SW 1271 (cell line): ENCODE measurements around the gene NCL.
"Not testable (repeated sequence)": the region's sequence is repeated elsewhere in the genome, so short reads cannot be mapped to it uniquely, and the experiment has no call there.

Experiments
- DNase-seq, 2 experiments: peaks; one replicate each; lab custom pipeline; 2025; lab: John Stamatoyannopoulos, UW

NCL gene

GRCh38 chr2:231430437-231430836 is 33.8 kb downstream of the NCL start:
- DNase-seq = not testable (repeated sequence)

- DNase-seq = no peak
These were observed 34.4 kb downstream of the NCL start for GRCh38 chr2:231429901-231430300.

GRCh38 chr2:231429152-231429551 is 35.1 kb downstream of the NCL start:
- no peak for DNase-seq

GRCh38 chr2:231427116-231427515 is 37.2 kb downstream of the NCL start:
- no peak for DNase-seq

GRCh38 chr2:231425811-231426703 is 38.2 kb downstream of the NCL start:
- DNase-seq = no peak

GRCh38 chr2:231425291-231425810 is 38.9 kb downstream of the NCL start:
- no peak for DNase-seq

GRCh38 chr2:231423176-231423575 is 41.1 kb downstream of the NCL start:
- no peak for DNase-seq

- DNase-seq = no peak
These were observed 42.2 kb downstream of the NCL start for GRCh38 chr2:231422056-231422455.

GRCh38 chr2:231421051-231421580 is 43.2 kb downstream of the NCL start:
- DNase-seq = no peak

GRCh38 chr2:231418820-231419640 is 45.3 kb downstream of the NCL start:
- no peak for DNase-seq

- DNase-seq = no peak
These were observed 49.3 kb downstream of the NCL start for GRCh38 chr2:231415029-231415428.

GRCh38 chr2:231413921-231414476 is 50.3 kb downstream of the NCL start:
- DNase-seq = no peak

- DNase-seq = no peak
These were observed 50.8 kb downstream of the NCL start for GRCh38 chr2:231413456-231413855.

GRCh38 chr2:231412618-231412963 is 51.7 kb downstream of the NCL start:
- no peak for DNase-seq

- DNase-seq = peak; percentile 42 to 67
These were observed 52.3 kb downstream of the NCL start for GRCh38 chr2:231411831-231412617.

GRCh38 chr2:231411237-231411636 is 53.0 kb downstream of the NCL start:
- DNase-seq = no peak

- DNase-seq = no peak
These were observed 53.8 kb downstream of the NCL start for GRCh38 chr2:231410293-231411004.

- no peak for DNase-seq
These were observed 54.5 kb downstream of the NCL start for GRCh38 chr2:231409776-231410175.

- not testable (repeated sequence) for DNase-seq
These were observed 56.0 kb downstream of the NCL start for GRCh38 chr2:231408304-231408703.

- not testable (repeated sequence) for DNase-seq
These were observed 56.6 kb downstream of the NCL start for GRCh38 chr2:231407686-231408085.
